Measurements from ENCODE around the gene UBE2A. TPM values are rescaled to one million over a fixed set of nuclear protein-coding genes. Genes with fewer than 3 reads are reported as not detected.

UBE2A gene
- total RNA-seq, 1 experiment from 2014 or later, result 46.6 TPM

GRCh38 chrX:119549327-119550016 lies 24.9 kb upstream of the UBE2A start:
- POLR2A ChIA-PET (ENCODE audit: unreplicated experiment), result no interaction called here

GRCh38 chrX:119552508-119552907 lies 21.9 kb upstream of the UBE2A start:
- DNase-seq (peak; percentile 83), ATAC-seq (peak; percentile 85)
- Histone ChIP-seq H4K20me1 (ENCODE audit: low read length) (no peaks in the 10 kb centered on the region), H3K4me2 (ENCODE audit: low read length) (peak overlapping the region; percentile 44), H3K79me2 (ENCODE audit: low read length) (peaks cover 57% of the 10 kb centered on the region), H3K27me3 (ENCODE audit: low read length) (no peaks in the 10 kb centered on the region), H3K27ac (ENCODE audit: low read length) (peak overlapping the region; percentile 46), H2AFZ (ENCODE audit: low read length) (no peak overlapping the region), H3K4me3 (ENCODE audit: low read length) (no peak overlapping the region), H3K4me1 (ENCODE audit: insufficient read depth, low read length) (peaks cover 5% of the 10 kb centered on the region; the same call in 1 of the 2 replicates), H3K9me3 (ENCODE audit: low read length) (no peaks in the 10 kb centered on the region), H3K9me2 (replicated peaks; ENCODE audit: low read length) (no peaks in the 10 kb centered on the region), H3K9ac (ENCODE audit: low read length) (no peak overlapping the region), H3K36me3 (ENCODE audit: low read depth, low read length) (peaks cover 22% of the 10 kb centered on the region), H3F3A (ENCODE audit: low read length, unreplicated experiment) (no peaks in the 10 kb centered on the region)
- no peak for TF ChIP-seq EZH2 (IDR thresholded peaks at IDR 0.05; ENCODE audit: low read length, unreplicated experiment)
- no peak for TF ChIP-seq EZH2phosphoT487 (IDR thresholded peaks at IDR 0.05; ENCODE audit: borderline replicate concordance, low read length)
- no peak for TF ChIP-seq CTCF (conservative IDR thresholded peaks at IDR 0.05; ENCODE audit: low read depth, low read length)
- BruUV-seq (replicated peaks), result no TSS peak
- ChIA-PET CTCF (interaction anchor here (0.6 kb wide), 1 partner anchor 53 kb away, joined by 4 read pairs; no protein-coding TSS in a partner anchor), POLR2A (ENCODE audit: unreplicated experiment) (no interaction called here)
- intact Hi-C loops (cut with micrococcal nuclease), result no loop called here

More at GRCh38 chrX:119549327-119550016, 24.9 kb upstream of the UBE2A start:
- Histone ChIP-seq H3K4me3 (ENCODE audit: low read length) (no peak overlapping the region), H3K4me1 (ENCODE audit: insufficient read depth, low read length) (peaks cover 5% of the 10 kb centered on the region; the same call in 1 of the 2 replicates), H2AFZ (ENCODE audit: low read length) (no peak overlapping the region), H3K36me3 (ENCODE audit: low read depth, low read length) (peaks cover 7% of the 10 kb centered on the region), H3K9me3 (ENCODE audit: low read length) (no peaks in the 10 kb centered on the region), H3K79me2 (ENCODE audit: low read length) (peaks cover 51% of the 10 kb centered on the region), H3K27me3 (ENCODE audit: low read length) (no peaks in the 10 kb centered on the region), H3K4me2 (ENCODE audit: low read length) (no peak overlapping the region), H3K9ac (ENCODE audit: low read length) (no peak overlapping the region), H4K20me1 (ENCODE audit: low read length) (no peaks in the 10 kb centered on the region), H3K27ac (ENCODE audit: low read length) (no peak overlapping the region), H3K9me2 (replicated peaks; ENCODE audit: low read length) (no peaks in the 10 kb centered on the region), H3F3A (ENCODE audit: low read length, unreplicated experiment) (no peaks in the 10 kb centered on the region)
- CTCF ChIA-PET, result no interaction called here
- BruUV-seq (replicated peaks), result no TSS peak
- TF ChIP-seq EZH2 (IDR thresholded peaks at IDR 0.05; ENCODE audit: low read length, unreplicated experiment) (no peak), CTCF (conservative IDR thresholded peaks at IDR 0.05; ENCODE audit: low read depth, low read length) (no peak), EZH2phosphoT487 (IDR thresholded peaks at IDR 0.05; ENCODE audit: borderline replicate concordance, low read length) (no peak)
- ATAC-seq (no peak), DNase-seq (no peak)
- intact Hi-C loops (cut with micrococcal nuclease), result no loop called here

GRCh38 chrX:119565107-119565663 lies 9.2 kb upstream of the UBE2A start, which contains the start of gene STEEP1:
Gene STEEP1, minus strand, starts transcription at chrX:119565409. Its CDS starts 54 bp downstream, at chrX:119565355.
- intact Hi-C loops (cut with micrococcal nuclease), result loop anchor here (1.0 kb wide), 1 partner anchor 9 kb away; the partner anchor contains the start of gene UBE2A
- no peak within 1 kb of the TSS for H3K27ac ChIP-seq (ENCODE audit: low read length)
- peak; percentile 93 for DNase-seq

More at GRCh38 chrX:119565107-119565663, 9.2 kb upstream of the UBE2A start, which contains the start of gene STEEP1:
- H3K4me2 ChIP-seq (ENCODE audit: low read length), result peak within 1 kb of the TSS; percentile 95
- no peaks in the 10 kb centered on the region for H3K4me1 ChIP-seq (ENCODE audit: insufficient read depth, low read length)
- H3K27me3 ChIP-seq (ENCODE audit: low read length), result no peaks in the 10 kb centered on the region
- ChIA-PET POLR2A (ENCODE audit: unreplicated experiment) (interaction anchor here (0.7 kb wide), 1 partner anchor 9 kb away, joined by 3 read pairs; no protein-coding TSS in a partner anchor), CTCF (no interaction called here)
- H4K20me1 ChIP-seq (ENCODE audit: low read length), result no peaks in the 10 kb centered on the region
- H3K36me3 ChIP-seq (ENCODE audit: low read depth, low read length), result no peaks in the 10 kb centered on the region
- peaks cover 30% of the 10 kb centered on the region for H3K79me2 ChIP-seq (ENCODE audit: low read length)
- ATAC-seq, result peak; percentile 87
- BruUV-seq (replicated peaks), result no TSS peak
- no peaks in the 10 kb centered on the region for H3F3A ChIP-seq (ENCODE audit: low read length, unreplicated experiment)
- TF ChIP-seq EZH2 (IDR thresholded peaks at IDR 0.05; ENCODE audit: low read length, unreplicated experiment) (no peak), CTCF (conservative IDR thresholded peaks at IDR 0.05; ENCODE audit: low read depth, low read length) (no peak), EZH2phosphoT487 (IDR thresholded peaks at IDR 0.05; ENCODE audit: borderline replicate concordance, low read length) (no peak)
- peak within 1 kb of the TSS; percentile 87 for H3K9ac ChIP-seq (ENCODE audit: low read length)
- no peaks in the 10 kb centered on the region for H3K9me3 ChIP-seq (ENCODE audit: low read length)
- H3K9me2 ChIP-seq (replicated peaks; ENCODE audit: low read length), result no peaks in the 10 kb centered on the region
- 0 out of 2 replicates have a peak within 1 kb of the TSS, but pooled peaks have one; percentile 59 for H2AFZ ChIP-seq (ENCODE audit: low read length)
- peak within 1 kb of the TSS; percentile 86 for H3K4me3 ChIP-seq (ENCODE audit: low read length)
